Activated CD8-positive, alpha-beta memory T cell treated with anti-CD3 and anti-CD28 coated beads for 24 hours (primary cell): ENCODE measurements around the gene NFAM1.

Experiments
- DNase-seq: peaks from one replicate; pipeline ENCODE4 v3.0.0-alpha.2; 2020

NFAM1 gene

DNA sequence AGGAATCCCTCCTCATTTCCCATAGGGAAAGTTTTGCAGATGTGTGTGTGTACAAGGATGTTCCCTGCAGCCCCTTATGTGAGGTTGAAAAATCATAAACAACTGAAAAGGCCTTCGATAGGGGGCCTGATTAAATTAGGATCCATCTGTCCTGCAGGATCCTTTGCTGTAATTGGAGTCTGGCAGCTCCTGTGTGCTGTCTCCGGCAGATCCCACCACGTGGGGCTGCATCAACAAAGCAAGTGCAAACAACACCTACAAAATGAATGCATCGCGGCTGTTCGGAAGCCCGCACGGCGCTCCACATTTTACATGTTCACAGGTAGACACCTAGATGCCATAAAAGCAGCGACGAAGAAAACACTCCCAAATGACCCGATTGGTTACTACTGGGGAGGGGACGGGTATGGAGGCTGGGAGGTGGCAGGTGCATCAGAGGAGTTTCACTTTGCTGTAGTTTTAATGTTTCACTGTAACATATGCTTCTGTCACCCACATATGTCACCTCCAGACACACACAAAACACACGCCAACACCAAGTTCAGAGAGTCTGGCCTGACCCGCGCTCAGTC is 52.2 kb downstream of the NFAM1 start:
- no peak for DNase-seq

DNA sequence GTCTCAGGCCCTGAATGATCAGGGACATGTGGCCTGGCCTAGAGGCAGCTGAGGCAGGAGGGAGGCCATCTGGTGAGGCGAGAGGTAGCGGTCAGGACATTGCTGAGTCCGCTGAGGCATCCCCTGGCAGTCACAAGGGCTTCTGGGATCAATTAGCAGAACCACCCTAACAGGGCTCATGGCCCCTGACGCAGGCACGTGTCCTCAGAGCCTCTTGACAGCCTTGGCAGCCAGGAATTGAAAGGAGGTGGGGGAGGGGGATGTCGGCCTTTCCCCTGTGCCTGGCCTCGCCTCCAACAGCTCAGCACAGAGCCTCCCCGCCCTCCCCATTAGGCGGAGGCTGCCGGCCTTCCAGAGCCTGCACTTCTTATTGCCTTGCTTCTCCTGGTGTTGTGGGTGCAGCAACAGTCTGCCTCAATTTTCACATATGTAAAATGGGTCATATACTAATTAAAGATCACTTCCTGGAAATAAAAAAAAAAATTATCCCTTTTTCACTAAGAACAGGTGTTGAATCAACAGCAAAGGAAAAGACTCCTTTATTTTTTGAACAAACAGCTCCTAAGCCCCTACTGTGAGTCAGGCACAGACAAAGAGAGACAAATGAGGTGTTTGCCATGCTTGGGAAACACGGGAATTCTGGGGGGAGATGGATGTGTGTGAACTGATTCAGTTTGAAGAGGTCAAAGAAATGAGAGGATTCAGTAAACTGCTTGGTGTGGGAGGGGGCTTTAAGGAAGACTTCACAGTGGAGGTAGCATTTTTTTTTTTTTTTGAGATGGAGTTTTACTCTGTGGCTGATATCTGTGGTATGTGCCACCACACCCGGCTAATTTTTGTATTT is 55.3 kb downstream of the NFAM1 start:
- DNase-seq: no peak

DNA sequence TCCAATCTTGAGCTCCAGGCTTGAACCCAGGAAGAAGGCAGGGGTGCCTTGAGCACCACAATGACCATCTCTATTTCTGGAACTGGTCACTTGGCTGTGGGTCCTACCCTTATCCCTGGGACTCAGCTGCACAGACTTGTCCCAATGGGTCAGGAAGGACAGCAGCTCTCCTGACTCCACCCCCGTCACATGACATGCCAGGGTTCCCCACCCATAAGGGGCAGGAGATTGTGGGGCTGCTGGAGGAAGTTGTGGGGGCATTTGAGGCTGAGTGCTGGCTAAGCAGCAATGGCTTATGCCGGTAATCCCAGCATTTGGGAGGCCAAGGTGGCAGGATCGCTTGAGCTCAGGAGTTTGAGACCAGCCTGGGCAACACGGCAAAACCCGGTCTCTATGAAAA is 56.2 kb downstream of the NFAM1 start:
- no peak for DNase-seq

DNA sequence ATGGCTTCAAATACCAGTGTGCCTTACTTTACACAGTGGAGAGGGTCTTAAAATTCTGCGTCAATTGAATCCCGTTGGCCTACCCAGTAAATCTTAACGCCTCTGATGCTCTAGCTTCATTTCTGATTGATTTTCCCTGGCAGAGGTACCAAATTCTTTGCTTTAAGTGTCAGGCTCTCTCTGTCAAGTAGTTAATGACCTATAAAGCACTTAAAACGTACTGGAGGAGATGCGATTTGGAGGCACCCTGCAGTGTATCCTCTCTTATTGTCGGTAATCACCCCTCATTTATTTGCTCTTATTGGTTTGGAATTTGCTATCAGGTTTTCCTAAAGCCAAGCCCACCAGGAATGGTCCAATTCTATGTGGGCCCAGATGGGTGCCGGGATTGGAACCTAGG is 59.2 kb downstream of the NFAM1 start:
- no peak for DNase-seq

DNA sequence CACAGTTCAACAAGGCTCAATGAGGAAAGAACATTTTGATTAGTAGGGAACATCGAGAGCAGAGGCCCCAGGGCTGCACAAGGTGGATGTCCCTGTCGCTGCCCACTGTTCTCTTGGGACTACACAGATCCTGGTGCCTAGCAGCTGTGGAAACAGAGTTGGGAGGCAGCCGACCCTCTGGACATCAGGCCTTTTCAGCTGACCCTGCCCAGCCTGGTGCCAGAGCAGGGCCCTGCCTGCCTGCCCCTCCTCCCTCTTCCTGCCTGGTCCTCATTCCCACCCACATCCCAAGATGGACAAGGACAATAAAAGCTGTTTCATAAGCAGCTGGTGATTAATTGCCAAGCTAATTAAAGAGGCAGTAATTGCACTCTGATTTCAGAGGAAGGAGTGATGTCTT is 60.7 kb downstream of the NFAM1 start:
- no peak for DNase-seq

DNA sequence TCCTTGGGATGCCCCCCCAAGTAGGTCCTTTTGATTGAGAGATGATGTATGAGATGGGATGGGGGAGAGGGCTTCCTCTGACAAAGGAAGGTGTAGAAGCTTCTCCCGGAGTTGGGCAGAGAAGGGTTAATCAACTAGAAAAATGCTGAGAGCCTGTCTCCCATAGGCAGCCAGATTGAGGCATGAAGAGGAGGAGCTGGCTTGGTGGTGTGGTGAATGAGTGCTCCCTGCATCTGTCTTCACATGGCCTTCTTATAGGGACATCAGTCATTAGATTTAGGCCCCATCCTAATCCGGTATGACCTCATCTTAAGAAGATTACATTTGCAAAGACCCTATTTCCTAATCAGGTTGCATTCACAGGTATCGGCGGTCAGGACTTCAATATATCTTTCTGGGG is 61.1 kb downstream of the NFAM1 start:
- no peak for DNase-seq

DNA sequence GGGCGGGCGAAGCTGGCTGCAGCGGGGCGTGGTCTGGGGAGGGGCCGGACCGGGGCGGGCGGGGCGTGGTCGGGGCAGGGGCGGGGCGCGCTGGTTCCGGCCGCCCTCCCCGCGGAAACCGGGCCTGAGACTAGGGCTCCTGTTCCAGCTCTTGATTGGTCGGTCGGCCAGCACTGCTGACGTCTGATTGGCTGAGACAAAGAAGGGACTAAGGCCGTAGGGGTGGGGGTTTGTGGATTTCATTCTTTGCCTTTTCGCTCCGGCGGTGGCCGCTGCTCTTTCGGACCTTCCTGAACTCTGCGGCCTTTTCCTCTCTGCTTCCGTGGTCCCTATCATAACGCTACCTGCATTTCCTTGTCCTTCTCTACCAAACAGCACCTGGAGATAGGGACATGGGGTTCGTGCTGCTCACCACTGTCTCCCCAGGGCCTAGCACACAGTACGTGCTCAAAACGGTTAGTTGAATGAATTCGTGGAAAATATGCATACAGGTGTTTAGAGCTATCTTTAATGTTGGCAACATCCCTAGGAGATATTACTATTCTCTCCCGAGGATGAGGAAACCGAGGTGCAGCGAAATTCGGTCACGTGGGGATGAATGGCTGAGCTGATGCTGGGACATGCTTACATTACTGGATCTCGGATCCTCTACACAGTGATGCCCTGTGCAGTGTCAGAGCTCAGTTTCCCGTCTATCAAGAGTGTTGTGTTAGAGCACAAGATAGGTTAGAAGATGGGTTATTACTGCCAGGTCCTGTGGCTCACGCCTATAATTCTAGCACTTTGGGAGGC is 62.8 kb downstream of the NFAM1 start:
- DNase-seq: peak; percentile 92

DNA sequence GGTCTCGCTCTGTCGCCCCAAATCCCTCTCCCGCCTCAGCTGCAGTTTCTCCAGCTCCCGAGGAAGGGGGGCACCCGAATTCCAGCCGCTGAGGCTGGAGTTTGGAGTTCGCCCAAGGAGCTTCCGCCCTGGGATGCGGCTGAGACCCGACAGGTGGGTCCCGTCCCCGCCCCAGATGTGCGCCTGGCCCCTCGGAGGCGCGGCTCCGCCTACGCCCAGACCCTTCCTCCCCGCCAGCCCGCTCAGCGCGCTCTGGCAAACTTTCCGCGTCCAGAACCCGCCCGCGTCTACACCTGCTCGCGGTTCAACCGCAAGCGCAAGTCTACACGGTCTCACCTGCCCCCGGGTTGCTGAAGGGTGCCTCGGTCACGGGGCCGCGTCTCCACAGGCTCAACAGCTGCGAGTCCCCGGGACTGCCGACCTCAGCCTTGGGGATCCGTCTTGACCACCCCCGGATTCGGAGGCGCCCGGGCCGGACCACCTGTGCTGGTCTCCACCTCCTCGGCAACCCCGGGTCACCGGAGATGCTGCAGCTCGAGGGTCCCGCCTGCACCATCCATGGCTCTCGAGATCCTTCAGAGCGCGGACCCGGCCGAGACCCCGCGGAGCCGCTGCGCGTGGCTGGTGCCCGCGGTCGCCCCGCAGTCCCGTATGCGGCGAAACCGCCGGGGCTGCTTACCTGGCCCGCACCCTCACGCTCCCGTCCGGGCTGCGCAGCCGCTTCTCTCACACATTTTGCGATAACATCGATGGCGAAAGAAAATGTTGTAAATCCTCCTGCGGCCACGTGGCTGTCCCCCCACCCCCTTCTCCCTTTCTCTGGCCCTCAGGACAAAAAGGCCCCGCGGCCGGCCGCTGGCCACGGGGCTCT is 63.6 kb downstream of the NFAM1 start:
- no peak for DNase-seq

DNA sequence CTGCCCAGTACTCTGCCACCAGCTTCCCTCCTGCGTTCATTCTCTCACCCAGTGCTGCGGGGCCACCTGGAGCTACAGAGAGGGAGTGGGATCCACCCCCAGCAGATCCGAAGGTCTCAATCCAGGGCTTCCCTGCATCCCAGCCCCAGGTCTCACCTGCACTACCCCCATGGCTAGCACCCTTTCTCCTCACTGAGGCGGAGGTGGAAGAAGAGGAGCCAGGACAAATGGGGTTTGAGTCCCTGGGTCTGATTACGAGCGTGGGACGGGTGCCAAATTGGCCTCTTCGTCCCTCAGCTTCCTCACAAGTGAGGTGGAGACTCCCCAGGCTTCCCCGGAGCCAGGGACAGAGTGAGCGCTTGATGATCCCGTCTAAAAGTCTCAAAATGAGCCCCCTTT is 64.2 kb downstream of the NFAM1 start:
- DNase-seq: no peak

DNA sequence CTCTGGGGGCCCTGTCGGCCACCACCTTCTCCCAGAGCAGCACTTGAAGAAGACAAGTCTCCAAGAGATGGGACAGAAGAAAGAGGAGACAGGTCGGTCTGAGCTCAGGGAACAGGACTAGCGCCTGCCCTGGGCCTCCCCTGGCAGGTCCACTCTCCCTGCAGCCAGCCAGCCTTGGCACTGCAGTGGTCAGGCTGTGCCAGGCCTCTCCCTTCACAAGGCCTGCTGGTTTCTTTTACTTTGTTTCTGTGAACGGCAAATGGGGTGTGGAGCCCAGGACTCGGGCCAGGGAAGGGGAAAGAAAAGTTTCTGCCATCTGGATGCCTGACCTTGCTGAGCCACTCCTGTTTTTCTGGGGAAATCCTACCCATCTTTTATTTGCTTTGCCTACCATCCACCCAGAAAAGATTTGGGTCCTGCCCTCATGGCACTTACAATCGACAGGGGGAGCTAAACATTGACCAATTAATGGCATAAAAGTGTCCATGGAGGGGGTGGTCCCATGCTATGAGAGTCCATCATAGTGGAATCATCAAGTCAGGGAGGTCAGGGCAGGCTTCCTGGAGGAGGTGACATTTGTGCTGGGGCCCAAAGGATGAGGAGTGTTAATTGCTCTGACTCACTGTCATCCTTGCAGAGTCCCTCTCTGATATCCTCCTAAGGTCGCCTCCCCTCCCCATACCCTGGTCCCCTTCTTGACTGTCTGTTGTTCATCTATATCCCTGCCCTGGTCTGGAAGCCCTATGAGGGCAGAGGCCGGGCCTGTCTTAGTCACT is 65.2 kb downstream of the NFAM1 start:
- DNase-seq: no peak

DNA sequence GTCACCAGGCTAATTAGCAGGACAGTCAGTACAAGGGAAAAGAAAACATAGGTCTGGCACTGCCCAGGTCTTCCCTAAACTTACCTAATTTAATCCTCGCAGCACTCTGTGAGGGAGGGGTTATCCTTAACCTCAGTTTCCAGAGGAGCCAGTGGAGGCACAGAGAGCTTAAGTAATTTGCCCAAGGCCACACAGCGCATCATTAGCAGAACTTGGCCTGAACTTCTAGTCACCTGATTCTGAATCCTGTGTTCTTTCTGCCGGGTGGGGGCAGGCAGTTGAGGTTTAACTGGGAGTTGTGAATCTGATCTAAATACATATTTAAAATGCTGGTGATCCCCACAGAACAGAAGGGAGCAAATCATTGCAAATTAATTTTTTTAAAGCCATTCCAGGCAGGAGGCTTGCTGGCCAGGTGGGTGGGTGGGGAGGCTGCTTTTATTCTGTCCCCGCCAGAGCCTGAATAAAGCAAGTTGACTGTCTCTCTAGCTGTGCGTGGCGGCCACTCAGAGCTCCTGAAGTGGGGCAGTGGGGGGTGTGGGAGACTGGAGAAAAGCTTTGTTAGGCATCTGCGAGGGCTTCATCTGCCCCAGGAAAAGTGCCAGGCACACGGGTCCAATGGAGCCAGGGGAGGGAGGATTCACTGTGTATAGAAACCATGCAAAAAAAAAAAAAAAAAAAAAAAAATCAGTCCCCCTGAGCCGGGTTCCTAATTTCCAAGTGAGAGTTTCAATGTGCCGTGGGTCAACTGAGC is 66.1 kb downstream of the NFAM1 start:
- DNase-seq: no peak

DNA sequence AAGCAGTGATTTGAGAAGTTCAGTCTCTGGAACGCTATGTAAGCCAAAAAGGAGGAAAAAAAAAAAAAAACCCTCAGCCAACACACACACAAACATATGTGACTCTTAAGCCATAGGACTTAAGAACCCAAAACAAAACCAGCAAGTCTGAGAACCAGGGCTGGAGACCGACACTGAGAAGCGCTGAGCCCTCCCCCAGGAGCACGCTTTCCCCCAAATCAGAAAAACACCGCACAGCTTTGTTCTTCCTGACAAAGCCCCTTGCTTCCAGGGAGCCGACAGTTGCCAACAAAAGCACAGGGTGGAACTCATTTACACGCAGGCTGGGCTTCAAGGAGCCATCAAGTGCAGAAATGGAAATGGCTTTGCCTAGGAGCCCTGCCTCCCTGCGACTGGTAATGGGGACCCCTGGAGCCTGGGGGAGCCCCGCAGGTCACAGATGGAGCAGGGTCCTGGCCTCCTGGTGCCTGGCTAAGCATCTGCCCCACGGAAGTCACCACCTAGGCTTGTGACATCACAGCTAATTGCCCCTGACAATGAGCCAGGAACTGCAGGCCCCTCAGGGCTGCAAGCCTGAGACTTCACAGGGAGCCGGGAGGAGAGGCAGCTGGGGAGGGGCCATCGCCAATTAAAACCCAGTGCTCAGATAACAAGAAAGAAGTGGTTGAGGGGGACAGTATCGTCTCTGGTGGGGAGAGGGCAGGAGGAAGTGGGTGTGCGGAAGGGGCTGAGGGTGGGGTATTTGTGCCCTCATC is 66.9 kb downstream of the NFAM1 start:
- no peak for DNase-seq

DNA sequence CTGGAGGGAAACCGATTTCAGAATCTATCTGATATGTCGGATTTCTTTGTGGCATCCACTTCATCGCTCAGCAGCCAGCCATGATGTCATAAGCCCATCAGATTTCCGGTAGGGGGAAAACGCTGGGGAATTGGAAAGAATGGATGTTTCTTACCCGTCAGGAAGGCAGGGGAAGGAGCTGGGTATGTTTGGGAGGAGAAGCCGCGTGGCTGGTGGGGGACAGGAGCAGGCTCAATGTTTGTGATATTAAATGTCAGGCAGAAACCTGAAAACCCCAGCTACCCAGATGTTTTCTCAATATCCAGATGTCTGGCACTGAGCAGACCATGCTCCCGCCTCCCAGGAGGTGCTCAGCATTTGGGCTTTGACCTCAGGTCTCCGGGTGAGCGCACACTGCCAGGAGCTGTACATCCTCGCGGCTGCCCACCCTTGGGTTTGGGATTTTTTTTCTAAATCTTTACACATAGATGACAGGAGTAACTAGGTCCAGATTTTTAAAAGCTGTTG is 67.5 kb downstream of the NFAM1 start:
- no peak for DNase-seq

DNA sequence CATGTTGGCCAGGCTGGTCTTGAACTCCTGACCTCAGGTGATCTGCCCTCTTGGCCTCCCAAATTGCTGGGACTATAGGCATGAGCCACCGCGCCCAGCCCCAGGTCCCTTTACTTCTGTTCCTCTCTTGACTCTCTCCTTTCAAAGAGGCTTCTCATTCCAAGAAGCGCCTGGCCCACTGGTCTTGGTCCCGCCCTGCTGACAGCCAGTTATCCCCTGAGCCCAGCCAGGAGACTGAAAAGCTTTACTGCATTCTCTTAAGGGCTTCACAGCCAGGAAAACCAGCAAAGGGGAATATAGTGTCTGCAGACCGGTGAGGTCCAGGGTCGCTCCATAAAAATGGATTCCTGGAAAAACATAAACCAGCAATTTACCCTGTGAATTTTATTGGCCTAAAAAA is 68.3 kb downstream of the NFAM1 start:
- DNase-seq: no peak

DNA sequence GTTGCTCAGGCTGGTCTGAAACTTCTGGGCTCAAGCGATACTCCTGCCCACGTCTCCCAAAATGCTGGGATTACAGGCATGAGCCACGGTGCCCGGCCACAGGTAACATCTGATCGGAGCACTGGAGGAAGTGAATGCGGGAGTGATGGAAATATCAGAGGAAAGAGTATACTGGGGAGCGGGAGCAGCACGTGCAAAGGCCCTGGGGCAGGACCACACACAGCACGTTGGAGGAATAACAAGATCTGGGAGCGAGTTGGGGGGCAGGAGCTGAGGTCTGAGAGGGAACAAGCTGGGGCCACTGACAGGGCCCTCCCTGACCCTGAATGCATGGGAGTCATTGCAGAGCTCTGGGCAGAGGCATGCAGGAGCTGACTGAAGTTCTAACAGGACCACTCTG is 70.7 kb downstream of the NFAM1 start:
- no peak for DNase-seq

DNA sequence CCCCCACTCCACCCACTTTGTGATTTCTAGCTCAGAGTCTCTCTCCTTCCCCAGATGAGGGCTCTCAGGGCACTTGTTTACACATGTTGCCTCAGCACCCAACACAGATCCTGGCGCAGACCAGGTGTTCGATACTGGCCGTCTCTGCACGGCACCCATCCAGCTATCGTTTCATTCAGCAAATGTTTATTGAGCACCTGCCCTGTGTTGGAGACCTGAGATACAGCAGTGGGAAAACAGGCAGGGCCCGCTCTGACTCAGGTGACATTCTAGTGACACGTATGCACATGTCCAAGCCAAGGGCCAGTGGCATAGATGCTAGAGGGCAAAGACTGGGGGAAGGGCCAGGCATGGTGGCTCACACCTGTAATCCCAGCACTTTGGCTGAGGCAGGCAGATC is 71.9 kb downstream of the NFAM1 start:
- no peak for DNase-seq

DNA sequence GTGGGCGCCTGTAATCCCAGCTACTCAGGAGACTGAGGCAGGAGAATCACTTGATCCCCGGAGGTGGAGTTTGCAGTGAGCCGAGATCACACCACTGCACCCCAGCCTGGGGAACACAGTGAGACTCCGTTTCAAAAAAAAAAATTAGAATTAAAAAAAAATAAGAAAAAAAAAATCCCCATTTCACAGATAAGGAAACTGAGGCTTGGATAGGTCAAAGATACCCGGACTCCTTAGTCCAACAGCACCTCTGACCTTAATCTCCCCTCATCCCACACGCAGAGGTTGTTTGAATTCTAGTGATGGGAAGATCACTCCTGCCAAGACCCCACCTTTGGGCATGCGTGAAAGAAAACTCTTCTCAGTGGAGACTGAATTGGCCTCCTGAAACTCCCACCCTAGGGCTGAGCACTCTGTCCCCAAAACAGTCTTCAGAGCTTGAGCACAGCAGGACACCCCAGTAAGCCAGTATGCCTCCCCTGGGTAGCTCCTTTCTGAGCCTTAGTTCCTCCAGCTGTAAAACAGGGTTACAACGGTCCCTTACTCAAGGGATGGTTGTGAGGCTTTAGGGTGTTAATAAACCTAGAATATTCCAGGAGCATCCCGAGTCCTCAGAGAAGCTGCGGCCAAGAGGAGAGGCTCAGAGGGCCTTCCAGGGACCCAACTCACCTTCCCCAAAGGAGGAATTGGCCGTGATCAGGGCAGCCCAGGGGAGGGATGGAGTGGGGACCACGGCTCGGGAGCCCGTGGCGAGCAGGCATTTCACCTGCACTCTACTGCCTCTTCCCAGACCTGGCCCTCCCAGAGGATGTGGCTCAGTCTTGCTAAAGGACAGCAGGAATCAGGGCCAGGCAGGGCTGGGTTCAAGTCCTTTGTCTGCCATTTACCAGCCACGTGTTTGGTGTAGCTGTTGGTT is 73.3 kb downstream of the NFAM1 start:
- DNase-seq: no peak

DNA sequence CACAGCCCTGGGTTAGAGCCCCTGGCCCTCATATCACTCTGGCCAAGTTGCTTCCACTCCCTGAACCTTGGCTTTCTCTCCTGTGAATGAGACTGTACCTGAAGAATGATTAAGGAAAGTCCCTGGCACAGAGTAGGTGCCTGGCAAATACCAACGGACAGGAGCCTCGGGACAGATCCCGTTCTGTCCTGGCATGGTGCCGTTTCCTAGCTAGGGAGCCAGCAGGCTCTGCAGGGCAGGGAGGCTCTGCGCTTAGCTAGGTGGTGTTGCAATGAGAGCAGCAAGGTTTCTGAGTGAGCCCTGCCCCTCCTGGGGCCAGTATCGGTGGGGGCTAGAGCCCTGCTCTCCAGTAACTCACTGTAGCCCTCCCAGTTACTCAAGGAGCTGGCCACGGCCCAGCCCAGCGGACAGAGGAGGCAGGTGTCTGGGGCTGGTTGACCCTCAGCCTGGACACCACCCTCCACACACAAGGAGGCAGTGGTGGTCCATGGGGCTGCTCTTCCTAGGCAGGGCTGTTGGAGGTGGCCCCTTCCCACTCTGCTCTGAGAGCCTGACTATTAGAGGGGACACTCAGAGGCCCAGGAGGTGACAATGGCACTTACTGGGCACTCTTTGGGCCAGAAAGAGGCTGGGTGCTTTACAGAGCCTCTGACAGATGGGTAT is 74.4 kb downstream of the NFAM1 start:
- no peak for DNase-seq

DNA sequence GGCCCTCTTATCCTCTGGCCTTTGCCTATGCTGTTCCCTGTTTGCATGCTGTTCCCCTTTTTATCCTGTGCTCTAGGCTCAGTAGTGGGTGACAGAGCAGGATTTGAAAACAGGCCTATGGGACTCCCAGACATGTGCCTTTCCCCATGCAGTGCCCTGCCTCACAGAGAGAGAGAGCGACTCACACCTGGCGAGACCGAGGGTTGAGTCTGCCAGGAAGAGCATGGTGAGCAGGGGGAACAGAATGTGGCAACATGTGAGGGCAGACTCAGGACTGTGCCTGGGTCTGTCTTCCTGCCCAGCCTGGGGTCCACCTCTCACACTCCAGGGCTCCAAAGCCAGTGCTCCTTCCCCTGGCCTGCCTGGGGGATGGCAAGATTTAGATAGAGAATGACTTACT is 75.0 kb downstream of the NFAM1 start:
- DNase-seq: no peak
